GM12801 (cell line): ENCODE measurements around the gene ZBTB7C.

Experiments used
- CTCF ChIP-seq: IDR thresholded peaks from one replicate; pipeline ENCODE4 v1.5.1; 2011; ENCODE audit warnings: control low read depth; ENCODE audit not compliant: insufficient read length; ENCODE audit errors: extremely low read depth

Gene ZBTB7C

GRCh38 chr18:48060346-48060745 is 348.8 kb downstream of the ZBTB7C start:
- TF ChIP-seq CTCF = no peak

- no peak for TF ChIP-seq CTCF
Observed at GRCh38 chr18:48059455-48060010, 349.6 kb downstream of the ZBTB7C start.

- no peak for TF ChIP-seq CTCF
Observed at GRCh38 chr18:48058486-48058885, 350.7 kb downstream of the ZBTB7C start.

GRCh38 chr18:48057018-48057417 is 352.2 kb downstream of the ZBTB7C start:
- TF ChIP-seq CTCF = no peak

GRCh38 chr18:48055351-48055750 is 353.8 kb downstream of the ZBTB7C start:
- no peak for TF ChIP-seq CTCF

- TF ChIP-seq CTCF = no peak
Observed at GRCh38 chr18:48053881-48054816, 355.0 kb downstream of the ZBTB7C start.

- no peak for TF ChIP-seq CTCF
Observed at GRCh38 chr18:48052842-48053241, 356.3 kb downstream of the ZBTB7C start.
